ENCODE data around the gene NTN1. TPM values are rescaled to one million over a fixed set of nuclear protein-coding genes. Genes with fewer than 3 reads are reported as not detected.

NTN1 gene
- total RNA-seq, 1 experiment from 2014 or later = 17.7 TPM

GRCh38 chr17:9021992-9022572 is 772 bp downstream of the NTN1 start:
- Histone ChIP-seq H3K4me1 (replicated peaks; ENCODE audit: insufficient read depth) (peaks cover 10% of the 10 kb centered on the region), H3K79me2 (ENCODE audit: low read depth) (no peaks in the 10 kb centered on the region), H3K9me2 (ENCODE audit: insufficient read depth) (no peaks in the 10 kb centered on the region), H3K36me3 (ENCODE audit: low read depth) (no peaks in the 10 kb centered on the region), H2AFZ (peak overlapping the region; percentile 79), H3K27ac (no peak overlapping the region), H3K9me3 (ENCODE audit: insufficient read depth, low read depth) (no peaks in the 10 kb centered on the region), H3K27me3 (ENCODE audit: insufficient read depth, low read depth) (no peaks in the 10 kb centered on the region), H4K20me1 (ENCODE audit: insufficient read depth) (no peaks in the 10 kb centered on the region), H3F3A (ENCODE audit: insufficient read depth, low read depth) (peaks cover 8% of the 10 kb centered on the region; the same call in 1 of the 2 replicates), H3K4me2 (peak overlapping the region; percentile 72), H3K4me3 (peak overlapping the region; percentile 55; the same call in 1 of the 2 replicates)
- TF ChIP-seq CTCF (conservative IDR thresholded peaks at IDR 0.05) (no peak), EZH2 (IDR thresholded peaks at IDR 0.05; ENCODE audit: low read depth) (no peak)
- ChIA-PET CTCF (no interaction called here), POLR2A (ENCODE audit: unreplicated experiment) (interaction anchor here (0.6 to 0.8 kb wide), 3 partner anchors 29 to 1596 kb away, joined by 3 to 4 read pairs (median 3); no protein-coding TSS in a partner anchor)
- intact Hi-C loops (cut with micrococcal nuclease; ENCODE audit: unreplicated experiment) = loop anchor here (5.0 kb wide), 1 partner anchor 50 kb away; no protein-coding TSS in a partner anchor
- BruUV-seq (replicated peaks) = no TSS peak
- DNase-seq = peak in 1 of 2 experiments; percentile 52

DNA sequence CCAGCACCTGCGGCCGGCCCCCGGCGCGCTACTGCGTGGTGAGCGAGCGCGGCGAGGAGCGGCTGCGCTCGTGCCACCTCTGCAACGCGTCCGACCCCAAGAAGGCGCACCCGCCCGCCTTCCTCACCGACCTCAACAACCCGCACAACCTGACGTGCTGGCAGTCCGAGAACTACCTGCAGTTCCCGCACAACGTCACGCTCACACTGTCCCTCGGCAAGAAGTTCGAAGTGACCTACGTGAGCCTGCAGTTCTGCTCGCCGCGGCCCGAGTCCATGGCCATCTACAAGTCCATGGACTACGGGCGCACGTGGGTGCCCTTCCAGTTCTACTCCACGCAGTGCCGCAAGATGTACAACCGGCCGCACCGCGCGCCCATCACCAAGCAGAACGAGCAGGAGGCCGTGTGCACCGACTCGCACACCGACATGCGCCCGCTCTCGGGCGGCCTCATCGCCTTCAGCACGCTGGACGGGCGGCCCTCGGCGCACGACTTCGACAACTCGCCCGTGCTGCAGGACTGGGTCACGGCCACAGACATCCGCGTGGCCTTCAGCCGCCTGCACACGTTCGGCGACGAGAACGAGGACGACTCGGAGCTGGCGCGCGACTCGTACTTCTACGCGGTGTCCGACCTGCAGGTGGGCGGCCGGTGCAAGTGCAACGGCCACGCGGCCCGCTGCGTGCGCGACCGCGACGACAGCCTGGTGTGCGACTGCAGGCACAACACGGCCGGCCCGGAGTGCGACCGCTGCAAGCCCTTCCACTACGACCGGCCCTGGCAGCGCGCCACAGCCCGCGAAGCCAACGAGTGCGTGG is 1.5 kb downstream of the NTN1 start:
- H3K36me3 ChIP-seq (ENCODE audit: low read depth) = no peaks in the 10 kb centered on the region
- H2AFZ ChIP-seq = no peak overlapping the region
- H3K9me2 ChIP-seq (ENCODE audit: insufficient read depth) = no peaks in the 10 kb centered on the region
- peak overlapping the region; percentile 72 for H3K4me2 ChIP-seq
- no peaks in the 10 kb centered on the region for H4K20me1 ChIP-seq (ENCODE audit: insufficient read depth)
- BruUV-seq (replicated peaks) = no TSS peak
- H3K4me3 ChIP-seq = peak overlapping the region; percentile 55; the same call in 1 of the 2 replicates
- H3K79me2 ChIP-seq (ENCODE audit: low read depth) = no peaks in the 10 kb centered on the region
- TF ChIP-seq EZH2 (IDR thresholded peaks at IDR 0.05; ENCODE audit: low read depth) = no peak
- H3K27ac ChIP-seq = no peak overlapping the region
- H3K4me1 ChIP-seq (replicated peaks; ENCODE audit: insufficient read depth) = peaks cover 3% of the 10 kb centered on the region
- ChIA-PET CTCF (no interaction called here), POLR2A (ENCODE audit: unreplicated experiment) (interaction anchor here (0.6 to 0.8 kb wide), 2 partner anchors 28 to 49 kb away, joined by 3 to 4 read pairs; no protein-coding TSS in a partner anchor)
- no peaks in the 10 kb centered on the region for H3K27me3 ChIP-seq (ENCODE audit: insufficient read depth, low read depth)
- no peaks in the 10 kb centered on the region for H3K9me3 ChIP-seq (ENCODE audit: insufficient read depth, low read depth)
- intact Hi-C loops (cut with micrococcal nuclease; ENCODE audit: unreplicated experiment) = loop anchor here (5.0 kb wide), 1 partner anchor 50 kb away; no protein-coding TSS in a partner anchor
- no peak for DNase-seq
- peaks cover 1% of the 10 kb centered on the region; the same call in 1 of the 2 replicates for H3F3A ChIP-seq (ENCODE audit: insufficient read depth, low read depth)

DNA sequence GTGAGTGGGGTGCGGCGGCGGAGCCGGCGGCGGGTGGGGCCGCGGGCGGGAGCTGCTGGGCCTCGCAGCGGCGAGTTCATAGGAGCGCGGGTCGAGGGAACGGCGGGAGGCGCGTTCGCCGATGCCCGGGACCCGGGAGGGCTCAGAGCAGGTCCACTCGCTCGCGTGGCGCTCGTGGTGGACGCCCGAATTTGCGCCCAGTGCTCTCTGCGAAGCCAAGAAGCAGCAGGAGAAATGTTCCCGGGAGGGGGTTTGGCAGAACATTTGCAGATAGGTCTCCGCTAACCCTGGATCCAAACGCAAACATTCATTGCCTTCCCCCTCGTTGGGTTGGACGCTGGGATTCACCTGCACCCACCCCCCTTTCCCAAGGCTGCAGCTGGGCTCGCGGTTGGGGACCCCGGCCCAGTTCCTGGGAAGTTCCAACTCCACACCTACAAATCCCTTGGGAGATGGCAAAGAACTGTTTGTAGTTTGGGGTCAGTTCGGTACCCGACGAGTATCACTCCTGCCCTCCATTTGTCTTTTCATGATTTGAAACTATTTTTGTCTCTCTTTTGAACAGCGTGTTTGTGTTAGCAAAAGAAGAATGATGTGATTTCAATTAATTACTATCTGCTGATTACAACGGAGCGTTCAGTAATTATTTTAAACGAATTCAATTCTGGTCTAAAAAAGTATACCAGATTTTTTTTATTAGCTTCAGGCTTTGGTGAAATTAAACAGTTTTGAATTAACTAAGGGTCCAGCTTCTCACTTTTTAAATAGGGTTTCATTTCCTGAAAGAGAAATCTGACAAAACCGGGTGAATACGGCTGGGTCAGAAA is 2.3 kb downstream of the NTN1 start:
- BruUV-seq (replicated peaks) = no TSS peak
- H3K27ac ChIP-seq = no peak overlapping the region
- no peaks in the 10 kb centered on the region for H3K4me1 ChIP-seq (replicated peaks; ENCODE audit: insufficient read depth)
- no peaks in the 10 kb centered on the region for H3K9me2 ChIP-seq (ENCODE audit: insufficient read depth)
- no peak overlapping the region for H3K4me3 ChIP-seq
- POLR2A ChIA-PET (ENCODE audit: unreplicated experiment) = interaction anchor here (0.7 kb wide), 1 partner anchor 12 kb away, joined by 7 read pairs; no protein-coding TSS in a partner anchor
- no peaks in the 10 kb centered on the region for H3K9me3 ChIP-seq (ENCODE audit: insufficient read depth, low read depth)
- no peaks in the 10 kb centered on the region for H3F3A ChIP-seq (ENCODE audit: insufficient read depth, low read depth)
- no peak for DNase-seq
- no peaks in the 10 kb centered on the region for H3K79me2 ChIP-seq (ENCODE audit: low read depth)
- intact Hi-C loops (cut with micrococcal nuclease; ENCODE audit: unreplicated experiment) = loop anchor here (5.0 kb wide), 1 partner anchor 49 kb away; no protein-coding TSS in a partner anchor
- no peaks in the 10 kb centered on the region for H3K36me3 ChIP-seq (ENCODE audit: low read depth)
- TF ChIP-seq CTCF (conservative IDR thresholded peaks at IDR 0.05) = no peak
- no peak for TF ChIP-seq EZH2 (IDR thresholded peaks at IDR 0.05; ENCODE audit: low read depth)
- H3K4me2 ChIP-seq = no peak overlapping the region
- H2AFZ ChIP-seq = no peak overlapping the region
- no peaks in the 10 kb centered on the region for H4K20me1 ChIP-seq (ENCODE audit: insufficient read depth)
- CTCF ChIA-PET = interaction anchor here (0.5 kb wide), 1 partner anchor 63 kb away, joined by 3 read pairs; no protein-coding TSS in a partner anchor
- no peaks in the 10 kb centered on the region for H3K27me3 ChIP-seq (ENCODE audit: insufficient read depth, low read depth)

Data from PC-9 (cell line).